ENCODE data around the gene CHN2.

- TF ChIP-seq CTCF (IDR thresholded peaks at IDR 0.05; ENCODE audit: low read depth, low read length) (no peak), POLR2A (IDR thresholded peaks at IDR 0.05; ENCODE audit: extremely low read depth, insufficient read length) (no peak), MAX (IDR thresholded peaks at IDR 0.05; ENCODE audit: low read depth, low read length) (no peak), MYC (IDR thresholded peaks at IDR 0.05; ENCODE audit: low read depth, low read length) (no peak)
Observed at GRCh38 chr7:29309041-29309854, 114.7 kb downstream of the CHN2 start.
